T-cell (primary cell): ENCODE results near the gene SPRED2. TPM values are rescaled to one million over a fixed set of nuclear protein-coding genes. Genes with fewer than 3 reads are reported as not detected.

Experiments
- ATAC-seq, 4 experiments: fragments of 200-7000 bp in 3 of 4; fragments of 150-1000 bp in 1 of 4; cut with Tn5 transposase; replicated peaks in 1 of 4; 1 replicate in 3 of 4; 2 replicates in 1 of 4; pipeline ENCODE4 v1.10.0; 2021; ENCODE audit warnings: moderate library complexity in 3 of 4, mild to moderate bottlenecking in 2 of 4, moderate number of reproducible peaks in 1 of 4
- CTCF ChIA-PET, 2 donors: fragments of 300-600 bp; sonication (Branson Sonifier 250); formaldehyde crosslinking; loops; one replicate each; lab custom pipeline; 2022; ENCODE audit warnings: antibody characterized with exemption in 2 of 2; lab: Charles Lee
- POLR2A ChIA-PET, 2 donors: fragments of 300-600 bp; sonication (Branson Sonifier 250); formaldehyde crosslinking; loops; one replicate each; lab custom pipeline; 2022; ENCODE audit warnings: antibody characterized with exemption in 2 of 2; lab: Charles Lee
- DNase-seq, 35 experiments: peaks; one replicate each; pipeline versions ENCODE4 v3.0.0 to v3.0.0-alpha.2; 2013 to 2023
- H3K27ac ChIP-seq: one replicate; pipeline ENCODE4 v1.5.1; 2013; ENCODE audit warnings: low read length
- H3K27me3 ChIP-seq, 2 experiments: replicated peaks in 1 of 2; 1 replicate in 1 of 2; 2 replicates in 1 of 2; pipeline versions ENCODE4 v1.6.1 to v1.7.0; 2013; ENCODE audit warnings: low read length in 1 of 2, mixed read lengths in 1 of 2; ENCODE audit not compliant: control insufficient read depth in 2 of 2, insufficient read depth in 2 of 2; ENCODE audit errors: extremely low read depth in 1 of 2
- H3K36me3 ChIP-seq, 2 donors: 1 replicate in 1 of 2; 2 replicates in 1 of 2; pipeline versions ENCODE4 v1.6.1 to v1.7.0; 2013; ENCODE audit warnings: low read length in 1 of 2; ENCODE audit not compliant: control insufficient read depth in 2 of 2, insufficient read depth in 1 of 2; ENCODE audit errors: extremely low read depth in 1 of 2
- H3K4me1 ChIP-seq, 2 experiments: 1 replicate in 1 of 2; 2 replicates in 1 of 2; pipeline versions ENCODE4 v1.6.1 to v1.7.0; 2013; ENCODE audit warnings: low read length in 2 of 2, mixed read lengths in 1 of 2; ENCODE audit not compliant: insufficient read depth in 2 of 2, control insufficient read depth in 1 of 2; ENCODE audit errors: extremely low read depth in 1 of 2
- H3K4me3 ChIP-seq, 2 donors: 1 replicate in 1 of 2; 2 replicates in 1 of 2; pipeline versions ENCODE4 v1.5.1 to v1.7.0; 2013; ENCODE audit warnings: mild to moderate bottlenecking in 2 of 2, low read length in 1 of 2, moderate library complexity in 1 of 2; ENCODE audit not compliant: control insufficient read depth in 1 of 2; ENCODE audit errors: extremely low read depth in 1 of 2
- H3K9me3 ChIP-seq: 2 replicates; pipeline ENCODE4 v1.7.0; 2013
- H3K27ac Mint-ChIP-seq, 2 donors: one replicate each; pipeline ENCODE4 v1.8.0; 2020 to 2021; ENCODE audit warnings: mild to moderate bottlenecking in 2 of 2, mixed read lengths in 2 of 2
- H3K27me3 Mint-ChIP-seq, 2 donors: one replicate each; pipeline ENCODE4 v1.8.0; 2021 to 2022; ENCODE audit warnings: mixed read lengths in 2 of 2
- H3K36me3 Mint-ChIP-seq: one replicate; pipeline ENCODE4 v1.8.0; 2021; ENCODE audit warnings: mixed read lengths
- H3K4me1 Mint-ChIP-seq, 3 donors: one replicate each; pipeline ENCODE4 v1.8.0; 2020 to 2022; ENCODE audit warnings: mixed read lengths in 3 of 3, mild to moderate bottlenecking in 1 of 3
- H3K4me3 Mint-ChIP-seq, 3 donors: one replicate each; pipeline ENCODE4 v1.8.0; 2020 to 2022; ENCODE audit warnings: mild to moderate bottlenecking in 3 of 3, mixed read lengths in 3 of 3, moderate library complexity in 3 of 3
- H3K9me3 Mint-ChIP-seq, 3 donors: one replicate each; pipeline ENCODE4 v1.8.0; 2020 to 2022; ENCODE audit warnings: mixed read lengths in 3 of 3
- WGBS: methylation state at CpG from one replicate; pipeline ENCODE4 v1.1.5; 2013; ENCODE audit warnings: missing lambda C conversion rate; ENCODE audit not compliant: insufficient coverage; 5-methylcytosine and 5-hydroxymethylcytosine counted together
- total RNA-seq, 35 experiments: library from RNA in 6 of 35; stranded (reverse) in 6 of 35; fragments of 120-200 nt in 1 of 35; gene quantifications; one replicate each; pipeline versions ENCODE4 v1.2.1 to v1.2.4 and lab custom pipeline; 2013 to 2026

Gene SPRED2
- total RNA-seq, 5 donors from 2014 or later (not counting 1 experiment from before 2014, with no cell fraction given) = 0.73 to 3.2 (median 1.2) TPM

GRCh38 chr2:65476778-65477177, 44.4 kb upstream of the SPRED2 start:
- ChIA-PET POLR2A (no interaction called here), CTCF (no interaction called here)

DNA sequence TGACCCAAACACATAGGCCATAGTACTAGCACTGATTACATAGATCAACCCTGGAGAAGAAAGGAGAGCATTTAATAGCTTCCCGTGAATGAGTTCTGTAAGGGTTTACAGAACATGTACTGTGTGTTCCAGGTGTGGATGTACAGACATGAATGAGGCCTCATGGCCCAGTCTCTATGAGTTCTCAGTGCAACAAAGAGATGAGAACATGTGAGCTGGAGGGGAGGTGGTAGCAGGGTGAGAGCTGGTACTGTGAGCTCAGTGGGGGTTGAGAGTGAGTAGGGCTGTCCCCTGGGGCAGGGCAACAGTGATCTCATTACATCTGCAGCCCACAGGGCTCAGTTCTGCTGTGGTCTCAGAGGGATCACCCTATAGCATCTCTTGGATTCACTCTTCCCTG, 42.6 kb upstream of the SPRED2 start:
- no peaks in the 10 kb centered on the region for H3K9me3 ChIP-seq
- peaks cover 11% of the 10 kb centered on the region for H3K36me3 Mint-ChIP-seq
- CTCF ChIA-PET = interaction anchor here in 1 of 2 donors (0.6 kb wide), 1 partner anchor 70 kb away, joined by 3 read pairs; no protein-coding TSS in a partner anchor
- ATAC-seq = no peak
- peaks cover 0 to 3% of the 10 kb centered on the region in 2 experiments for H3K27me3 ChIP-seq
- no peak overlapping the region for H3K27ac ChIP-seq
- no peak for DNase-seq
- peaks cover 0 to 18% (median 15%) of the 10 kb centered on the region in 3 donors for H3K9me3 Mint-ChIP-seq
- POLR2A ChIA-PET = interaction anchor here in 1 of 2 donors (0.5 kb wide), 1 partner anchor 153 kb away, joined by 3 read pairs; no protein-coding TSS in a partner anchor
- H3K4me3 Mint-ChIP-seq = no peak overlapping the region
- H3K4me1 ChIP-seq = no peaks in the 10 kb centered on the region
- 50% methylated on average over 1 of the region's 1 CpG for WGBS
- H3K4me1 Mint-ChIP-seq = no peaks in the 10 kb centered on the region
- H3K27ac Mint-ChIP-seq = no peak overlapping the region
- no peak overlapping the region for H3K4me3 ChIP-seq
- H3K36me3 ChIP-seq = no peaks in the 10 kb centered on the region
- H3K27me3 Mint-ChIP-seq = peaks cover 0 to 3% of the 10 kb centered on the region in 2 donors

More at GRCh38 chr2:65476778-65477177, 44.4 kb upstream of the SPRED2 start:
- ATAC-seq = no peak
- 92% methylated on average over 9 of the region's 9 CpGs for WGBS
- Mint-ChIP-seq H3K9me3 (peaks cover 0 to 18% (median 15%) of the 10 kb centered on the region in 3 donors), H3K27me3 (peaks cover 0 to 5% of the 10 kb centered on the region in 2 donors), H3K36me3 (peaks cover 11% of the 10 kb centered on the region), H3K4me3 (no peak overlapping the region), H3K27ac (no peak overlapping the region), H3K4me1 (no peaks in the 10 kb centered on the region)
- no peaks in the 10 kb centered on the region for H3K9me3 ChIP-seq
- no peaks in the 10 kb centered on the region for H3K4me1 ChIP-seq
- peaks cover 0 to 3% of the 10 kb centered on the region in 2 experiments for H3K27me3 ChIP-seq
- no peak overlapping the region for H3K4me3 ChIP-seq
- no peaks in the 10 kb centered on the region for H3K36me3 ChIP-seq
- H3K27ac ChIP-seq = no peak overlapping the region
- DNase-seq = no peak

DNA sequence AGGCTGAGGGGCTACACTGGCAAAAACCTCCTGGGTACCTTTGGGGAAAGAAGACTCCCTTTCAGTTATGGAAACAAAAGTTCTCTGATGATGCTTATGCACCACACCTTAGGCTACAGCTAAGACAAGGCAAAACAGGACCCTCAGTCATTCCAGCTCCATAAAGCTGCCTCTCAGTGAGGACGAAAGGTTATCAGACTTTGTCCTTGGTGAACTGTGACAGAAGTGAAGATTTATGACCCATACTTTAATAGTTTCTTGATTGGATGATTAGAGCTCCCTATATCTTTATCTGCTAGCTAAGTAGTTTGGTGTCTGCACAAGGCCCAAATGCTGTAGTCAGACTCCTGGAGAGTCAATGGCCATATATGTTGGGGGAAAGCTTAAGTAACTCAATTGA, 40.6 kb upstream of the SPRED2 start:
- H3K27me3 Mint-ChIP-seq = no peaks in the 10 kb centered on the region
- no peak overlapping the region for H3K4me3 Mint-ChIP-seq
- DNase-seq (no peak), ATAC-seq (no peak)
- no peaks in the 10 kb centered on the region for H3K9me3 ChIP-seq
- POLR2A ChIA-PET = no interaction called here
- no peaks in the 10 kb centered on the region for H3K27me3 ChIP-seq
- no CpG with 5 or more reads among the region's 1 CpG for WGBS
- H3K4me1 Mint-ChIP-seq = no peaks in the 10 kb centered on the region
- no peak overlapping the region for H3K27ac ChIP-seq
- CTCF ChIA-PET = interaction anchor here in 1 of 2 donors (1.0 kb wide), 1 partner anchor 10 kb away, joined by 3 read pairs; no protein-coding TSS in a partner anchor
- H3K9me3 Mint-ChIP-seq = peaks cover 0 to 18% (median 15%) of the 10 kb centered on the region in 3 donors
- H3K36me3 ChIP-seq = no peaks in the 10 kb centered on the region
- H3K4me1 ChIP-seq = no peaks in the 10 kb centered on the region
- H3K27ac Mint-ChIP-seq = no peak overlapping the region
- peaks cover 11% of the 10 kb centered on the region for H3K36me3 Mint-ChIP-seq
- no peak overlapping the region for H3K4me3 ChIP-seq

GRCh38 chr2:65471409-65471808, 39.0 kb upstream of the SPRED2 start:
- Histone ChIP-seq H3K27me3 (no peaks in the 10 kb centered on the region), H3K4me3 (no peak overlapping the region), H3K36me3 (no peaks in the 10 kb centered on the region), H3K4me1 (no peaks in the 10 kb centered on the region), H3K27ac (no peak overlapping the region), H3K9me3 (no peaks in the 10 kb centered on the region)
- Mint-ChIP-seq H3K4me1 (peaks cover 0 to 2% (median 0%) of the 10 kb centered on the region in 3 donors), H3K36me3 (peaks cover 11% of the 10 kb centered on the region), H3K9me3 (peaks cover 0 to 18% (median 15%) of the 10 kb centered on the region in 3 donors), H3K27me3 (no peaks in the 10 kb centered on the region), H3K4me3 (no peak overlapping the region), H3K27ac (no peak overlapping the region)
- WGBS = 88% methylated on average over 1 of the region's 3 CpGs
- no peak for ATAC-seq
- ChIA-PET POLR2A (no interaction called here), CTCF (no interaction called here)
- no peak for DNase-seq

- Histone ChIP-seq H3K36me3 (no peaks in the 10 kb centered on the region), H3K4me3 (no peak overlapping the region), H3K27me3 (peaks cover 0 to 2% of the 10 kb centered on the region in 2 experiments), H3K27ac (no peak overlapping the region), H3K4me1 (no peaks in the 10 kb centered on the region), H3K9me3 (no peaks in the 10 kb centered on the region)
- no peaks in the 10 kb centered on the region for H3K36me3 Mint-ChIP-seq
- no peak overlapping the region for H3K4me3 Mint-ChIP-seq
- peaks cover 0 to 2% (median 0%) of the 10 kb centered on the region in 3 donors for H3K4me1 Mint-ChIP-seq
- no peak overlapping the region for H3K27ac Mint-ChIP-seq
- no peaks in the 10 kb centered on the region for H3K9me3 Mint-ChIP-seq
- no peak for DNase-seq
- no peak for ATAC-seq
- POLR2A ChIA-PET = no interaction called here
- peaks cover 5 to 11% of the 10 kb centered on the region in 2 donors for H3K27me3 Mint-ChIP-seq
- CTCF ChIA-PET = no interaction called here
- WGBS = 73% methylated on average over 3 of the region's 3 CpGs
Measured at GRCh38 chr2:65466551-65466950, 34.2 kb upstream of the SPRED2 start.

DNA sequence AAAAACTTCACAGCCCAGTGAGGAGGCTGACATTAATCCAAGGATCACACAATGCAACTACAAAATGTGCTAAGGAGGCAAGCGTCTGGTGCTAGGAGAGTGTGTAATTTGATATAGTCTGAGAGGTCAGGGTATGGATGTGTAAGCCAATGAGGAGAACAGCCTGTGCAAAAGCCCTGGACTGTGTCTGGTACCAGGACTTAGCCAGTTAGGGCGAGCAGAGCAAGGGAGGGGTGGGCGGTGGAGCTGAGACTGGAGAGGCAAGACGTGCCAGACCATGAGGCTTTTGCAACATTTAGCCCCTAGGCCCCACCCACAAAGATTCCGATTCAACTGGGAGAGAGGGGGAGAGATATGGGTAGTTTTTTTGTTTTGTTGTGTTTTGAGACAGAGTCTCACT, 33.5 kb upstream of the SPRED2 start:
- ATAC-seq = no peak
- CTCF ChIA-PET = no interaction called here

More for the DNA sequence above, 33.5 kb upstream of the SPRED2 start:
- H3K4me3 ChIP-seq = no peak overlapping the region
- no peak for DNase-seq
- Mint-ChIP-seq H3K9me3 (no peaks in the 10 kb centered on the region), H3K4me1 (peaks cover 0 to 2% (median 0%) of the 10 kb centered on the region in 3 donors), H3K27ac (no peak overlapping the region), H3K36me3 (no peaks in the 10 kb centered on the region), H3K27me3 (peaks cover 11 to 18% of the 10 kb centered on the region in 2 donors), H3K4me3 (no peak overlapping the region)
- peaks cover 0 to 4% of the 10 kb centered on the region in 2 experiments for H3K27me3 ChIP-seq
- WGBS = 100% methylated on average over 3 of the region's 5 CpGs
- H3K4me1 ChIP-seq = no peaks in the 10 kb centered on the region
- H3K36me3 ChIP-seq = no peaks in the 10 kb centered on the region
- H3K9me3 ChIP-seq = no peaks in the 10 kb centered on the region
- H3K27ac ChIP-seq = no peak overlapping the region
- POLR2A ChIA-PET = no interaction called here
